ENCODE results near the gene HERC4. TPM values are rescaled to one million over a fixed set of nuclear protein-coding genes. Genes with fewer than 3 reads are reported as not detected.

Gene HERC4
- total RNA-seq, 2 donors from 2014 or later: 22.0 to 22.5 TPM

DNA sequence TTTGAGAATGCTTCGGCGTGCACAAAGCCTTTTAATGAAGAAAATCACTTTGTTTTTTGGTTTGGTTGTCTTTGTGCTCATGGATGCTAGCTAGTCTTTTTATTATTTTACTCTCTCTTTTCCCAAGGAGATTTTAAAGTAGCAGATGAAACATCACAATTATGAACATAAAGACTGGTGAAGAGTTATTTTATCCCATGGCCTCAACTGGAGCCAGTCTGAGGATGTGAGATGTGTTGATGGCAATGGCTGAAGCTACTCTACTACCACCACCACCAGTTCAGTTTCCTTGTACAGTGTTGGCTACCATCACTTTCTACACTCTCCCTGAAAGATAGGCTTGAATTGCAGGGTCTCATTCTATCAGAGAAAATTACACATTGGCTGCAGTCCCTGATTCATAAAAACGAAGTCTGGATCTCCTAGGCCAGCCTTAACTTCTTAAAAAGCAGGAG is 494 bp upstream of the HERC4 start:
- Histone ChIP-seq H3K36me3 (no peaks in the 10 kb centered on the region), H3K9me3 (no peaks in the 10 kb centered on the region), H3K4me1 (peaks cover 2 to 38% of the 10 kb centered on the region in 2 donors), H3K27me3 (no peaks in the 10 kb centered on the region), H3K27ac (peak overlapping the region; percentile 98 to 100), H3K4me3 (peak overlapping the region in 1 of 2 donors; percentile 92)
- no peak for DNase-seq (ENCODE audit: low spot score)
- TF ChIP-seq, protein P1, sequence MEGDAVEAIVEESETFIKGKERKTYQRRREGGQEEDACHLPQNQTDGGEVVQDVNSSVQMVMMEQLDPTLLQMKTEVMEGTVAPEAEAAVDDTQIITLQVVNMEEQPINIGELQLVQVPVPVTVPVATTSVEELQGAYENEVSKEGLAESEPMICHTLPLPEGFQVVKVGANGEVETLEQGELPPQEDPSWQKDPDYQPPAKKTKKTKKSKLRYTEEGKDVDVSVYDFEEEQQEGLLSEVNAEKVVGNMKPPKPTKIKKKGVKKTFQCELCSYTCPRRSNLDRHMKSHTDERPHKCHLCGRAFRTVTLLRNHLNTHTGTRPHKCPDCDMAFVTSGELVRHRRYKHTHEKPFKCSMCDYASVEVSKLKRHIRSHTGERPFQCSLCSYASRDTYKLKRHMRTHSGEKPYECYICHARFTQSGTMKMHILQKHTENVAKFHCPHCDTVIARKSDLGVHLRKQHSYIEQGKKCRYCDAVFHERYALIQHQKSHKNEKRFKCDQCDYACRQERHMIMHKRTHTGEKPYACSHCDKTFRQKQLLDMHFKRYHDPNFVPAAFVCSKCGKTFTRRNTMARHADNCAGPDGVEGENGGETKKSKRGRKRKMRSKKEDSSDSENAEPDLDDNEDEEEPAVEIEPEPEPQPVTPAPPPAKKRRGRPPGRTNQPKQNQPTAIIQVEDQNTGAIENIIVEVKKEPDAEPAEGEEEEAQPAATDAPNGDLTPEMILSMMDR (IDR thresholded peaks at IDR 0.05): no peak

DNA sequence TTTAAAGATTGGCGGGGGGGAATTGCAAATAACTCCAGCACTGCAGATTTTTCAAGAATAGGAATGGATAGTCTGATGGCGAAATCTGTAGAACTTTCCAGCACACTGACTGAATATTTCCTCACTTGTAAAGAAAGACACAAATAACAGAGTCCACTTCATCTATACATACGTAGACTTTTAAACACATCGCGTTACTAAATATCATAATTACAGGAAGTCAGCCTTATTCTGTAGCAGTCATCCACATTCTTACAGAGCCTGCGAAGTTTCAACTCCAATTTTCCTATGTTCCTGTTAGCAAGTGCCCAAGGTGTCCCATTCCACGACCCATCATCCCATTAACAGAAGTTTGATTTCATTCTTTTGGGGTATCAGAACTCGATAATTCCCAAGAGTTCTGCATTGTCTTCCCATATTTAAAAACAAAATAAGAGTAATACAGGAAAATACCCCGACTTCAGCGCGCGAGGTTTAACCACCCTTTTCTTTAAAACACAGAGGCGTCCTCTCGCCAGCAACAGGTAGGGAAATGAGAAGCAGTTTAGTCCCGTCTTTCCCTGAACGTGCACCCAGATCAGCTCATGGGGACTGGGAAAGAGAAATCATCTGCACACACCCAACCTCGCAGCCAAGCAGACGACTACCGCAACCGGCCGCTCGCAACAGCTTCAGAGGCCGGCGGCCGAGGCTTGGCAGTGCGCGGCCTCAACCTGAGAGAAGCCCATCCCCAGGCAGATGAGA is 880 bp downstream of the HERC4 start:
- H3K27ac ChIP-seq: peak overlapping the region; percentile 98 to 100
- H3K4me1 ChIP-seq: peaks cover 2 to 38% of the 10 kb centered on the region in 2 donors
- no peak for DNase-seq (ENCODE audit: low spot score)
- TF ChIP-seq, protein P1 (IDR thresholded peaks at IDR 0.05): no peak
- no peaks in the 10 kb centered on the region for H3K9me3 ChIP-seq
- peak overlapping the region; percentile 76 to 92 for H3K4me3 ChIP-seq
- H3K36me3 ChIP-seq: peaks cover 10% of the 10 kb centered on the region
- no peaks in the 10 kb centered on the region for H3K27me3 ChIP-seq

DNA sequence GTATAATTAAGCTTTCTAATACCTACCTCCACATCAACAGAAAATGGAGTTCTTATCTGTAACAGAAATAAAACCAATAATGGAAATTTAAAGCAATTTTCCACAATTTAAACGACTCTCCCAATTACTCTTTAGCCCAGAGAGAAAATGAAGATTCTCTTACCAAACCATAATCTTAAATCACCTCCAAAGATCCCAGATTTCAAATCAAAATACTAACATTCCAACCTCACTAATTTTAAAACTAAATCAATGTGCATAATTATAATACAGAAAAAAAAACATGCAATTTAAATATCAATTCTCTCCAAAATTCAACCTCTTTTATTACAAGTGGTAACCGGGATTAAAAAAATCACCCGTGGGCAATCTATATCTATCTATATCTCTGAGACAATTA is 1.5 kb downstream of the HERC4 start:
- H3K9me3 ChIP-seq: no peaks in the 10 kb centered on the region
- peaks cover 2 to 38% of the 10 kb centered on the region in 2 donors for H3K4me1 ChIP-seq
- peaks cover 10% of the 10 kb centered on the region for H3K36me3 ChIP-seq
- peak overlapping the region; percentile 76 to 92 for H3K4me3 ChIP-seq
- TF ChIP-seq, protein P1 (IDR thresholded peaks at IDR 0.05): no peak
- H3K27me3 ChIP-seq: no peaks in the 10 kb centered on the region
- no peak for DNase-seq (ENCODE audit: low spot score)
- H3K27ac ChIP-seq: peak overlapping the region; percentile 98 to 100

DNA sequence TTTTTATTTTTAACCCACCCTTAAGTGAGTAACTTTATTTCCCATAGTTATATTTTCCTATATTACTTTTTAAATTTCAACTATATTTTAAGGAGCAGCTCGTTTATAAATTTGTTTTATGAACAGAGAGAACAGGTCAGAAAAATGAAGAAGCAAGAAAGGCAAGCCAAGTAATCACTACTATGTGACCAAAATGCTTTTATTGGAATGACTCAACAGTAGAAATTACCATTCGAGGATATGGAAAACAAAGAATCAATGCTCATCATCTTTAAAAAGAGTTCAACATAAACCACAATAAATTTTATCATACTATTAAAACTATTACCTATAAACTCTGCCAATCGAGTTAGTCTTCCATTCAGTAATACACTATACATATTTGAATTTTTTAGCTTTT is 7.6 kb downstream of the HERC4 start:
- Histone ChIP-seq H3K9me3 (no peaks in the 10 kb centered on the region), H3K4me1 (peaks cover 0 to 18% of the 10 kb centered on the region in 2 donors), H3K36me3 (peaks cover 10% of the 10 kb centered on the region), H3K27ac (no peak overlapping the region), H3K27me3 (no peaks in the 10 kb centered on the region), H3K4me3 (no peak overlapping the region)
- DNase-seq (ENCODE audit: low spot score): no peak
- TF ChIP-seq, protein P1 (IDR thresholded peaks at IDR 0.05): no peak

DNA sequence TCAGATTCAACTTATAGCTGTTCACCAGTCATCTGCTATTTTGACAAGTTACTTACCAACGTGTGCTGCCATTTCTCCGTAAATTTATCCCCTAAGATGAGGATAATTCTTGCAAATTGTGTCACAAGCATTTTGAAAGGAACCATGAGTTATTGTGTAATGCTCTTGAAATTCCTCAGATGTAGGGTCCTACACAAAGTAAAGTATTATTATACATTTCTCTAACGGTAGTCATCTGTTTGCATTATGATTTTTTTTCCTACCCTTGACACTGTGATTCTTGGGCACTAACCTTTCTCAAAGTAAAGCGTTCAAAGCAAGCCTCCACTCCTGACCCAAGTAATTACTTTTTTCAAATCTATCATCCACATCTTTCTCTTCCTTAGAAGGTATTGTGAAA is 8.1 kb downstream of the HERC4 start:
- Histone ChIP-seq H3K36me3 (peaks cover 10% of the 10 kb centered on the region), H3K27me3 (no peaks in the 10 kb centered on the region), H3K4me1 (peaks cover 0 to 15% of the 10 kb centered on the region in 2 donors), H3K4me3 (no peak overlapping the region), H3K27ac (no peak overlapping the region), H3K9me3 (no peaks in the 10 kb centered on the region)
- TF ChIP-seq, protein P1 (IDR thresholded peaks at IDR 0.05): no peak
- DNase-seq (ENCODE audit: low spot score): no peak

All from right atrium auricular region (tissue), 2 donors.